Loucy (cell line): ENCODE results near the gene ARSK.

ENCODE experiments used
- H2AFZ ChIP-seq: fragments of 200-600 bp; sonication (generic); 2 replicates; pipeline ENCODE4 v1.6.0; 2016; ENCODE audit warnings: antibody characterized with exemption, mild to moderate bottlenecking, low read length, moderate library complexity
- H3F3A ChIP-seq: fragments of 200-600 bp; 2 replicates; pipeline ENCODE4 v1.6.0; 2016; ENCODE audit warnings: antibody characterized with exemption, low read depth, mild to moderate bottlenecking
- H3K27me3 ChIP-seq: fragments of 200-600 bp; sonication (generic); 2 replicates; pipeline ENCODE4 v1.6.1; 2014; ENCODE audit warnings: low read length, mild to moderate bottlenecking; ENCODE audit not compliant: insufficient read depth, poor library complexity, severe bottlenecking
- H3K36me3 ChIP-seq: fragments of 200-600 bp; sonication (generic); 2 replicates; pipeline ENCODE4 v1.6.1; 2016; ENCODE audit warnings: low read length; ENCODE audit not compliant: insufficient read depth
- H3K4me1 ChIP-seq: fragments of 200-600 bp; sonication (generic); 2 replicates; pipeline ENCODE4 v1.5.1; 2014; ENCODE audit warnings: low read length, mild to moderate bottlenecking; ENCODE audit not compliant: insufficient read depth, poor library complexity, severe bottlenecking
- H3K4me2 ChIP-seq: fragments of 200-600 bp; sonication (generic); 2 replicates; pipeline ENCODE4 v1.6.0; 2014; ENCODE audit warnings: antibody characterized with exemption, low read length, low read depth, mild to moderate bottlenecking; ENCODE audit not compliant: poor library complexity, severe bottlenecking
- H3K4me3 ChIP-seq: fragments of 200-600 bp; sonication (generic); 2 replicates; pipeline ENCODE4 v1.5.1; 2014; ENCODE audit warnings: low read length, mild to moderate bottlenecking, mixed read lengths; ENCODE audit not compliant: poor library complexity, severe bottlenecking
- H3K79me2 ChIP-seq: fragments of 200-600 bp; sonication (generic); 2 replicates; pipeline ENCODE4 v1.6.1; 2014; ENCODE audit warnings: low read length; ENCODE audit not compliant: insufficient read depth
- H3K9ac ChIP-seq: fragments of 200-600 bp; sonication (generic); 2 replicates; pipeline ENCODE4 v1.6.0; 2014; ENCODE audit warnings: mild to moderate bottlenecking, low read depth, low read length, moderate library complexity; ENCODE audit not compliant: poor library complexity, severe bottlenecking
- H3K9me2 ChIP-seq: fragments of 200-600 bp; sonication (generic); replicated peaks from 2 replicates; pipeline ENCODE4 v1.6.1; 2016; ENCODE audit warnings: low read depth, low read length, mixed read lengths
- H3K9me3 ChIP-seq: fragments of 200-600 bp; sonication (generic); 2 replicates; pipeline ENCODE4 v1.6.1; 2014; ENCODE audit warnings: mild to moderate bottlenecking, antibody characterized with exemption, low read length, low read depth; ENCODE audit not compliant: insufficient read depth
- H4K20me1 ChIP-seq: fragments of 200-600 bp; sonication (generic); 2 replicates; pipeline ENCODE4 v1.6.0; 2014; ENCODE audit warnings: antibody characterized with exemption, low read length, mild to moderate bottlenecking; ENCODE audit not compliant: insufficient read depth, poor library complexity, severe bottlenecking
- EZH2phosphoT487 ChIP-seq: fragments of 200-600 bp; IDR thresholded peaks from 2 replicates; pipeline ENCODE4 v1.6.1; 2018; ENCODE audit warnings: antibody characterized with exemption, mild to moderate bottlenecking, moderate library complexity, borderline replicate concordance
- TF ChIP-seq, protein P1 (sequence below): fragments of 200-600 bp; sonication (generic); conservative IDR thresholded peaks from 2 replicates; pipeline ENCODE4 v1.5.1; 2014; ENCODE audit warnings: mild to moderate bottlenecking, antibody characterized with exemption, low read length

ARSK gene, protein sequence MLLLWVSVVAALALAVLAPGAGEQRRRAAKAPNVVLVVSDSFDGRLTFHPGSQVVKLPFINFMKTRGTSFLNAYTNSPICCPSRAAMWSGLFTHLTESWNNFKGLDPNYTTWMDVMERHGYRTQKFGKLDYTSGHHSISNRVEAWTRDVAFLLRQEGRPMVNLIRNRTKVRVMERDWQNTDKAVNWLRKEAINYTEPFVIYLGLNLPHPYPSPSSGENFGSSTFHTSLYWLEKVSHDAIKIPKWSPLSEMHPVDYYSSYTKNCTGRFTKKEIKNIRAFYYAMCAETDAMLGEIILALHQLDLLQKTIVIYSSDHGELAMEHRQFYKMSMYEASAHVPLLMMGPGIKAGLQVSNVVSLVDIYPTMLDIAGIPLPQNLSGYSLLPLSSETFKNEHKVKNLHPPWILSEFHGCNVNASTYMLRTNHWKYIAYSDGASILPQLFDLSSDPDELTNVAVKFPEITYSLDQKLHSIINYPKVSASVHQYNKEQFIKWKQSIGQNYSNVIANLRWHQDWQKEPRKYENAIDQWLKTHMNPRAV

GRCh38 chr5:95554647-95555548, at the start of gene ARSK, which contains the start of gene SKIC3:
Gene ARSK (plus strand): TSS chr5:95555101. CDS start chr5:95555279, 178 bp downstream.
Gene SKIC3 (minus strand): TSS chr5:95554977. CDS start chr5:95547150, 7,827 bp downstream.
- Histone ChIP-seq H3K27me3 (no peaks in the 10 kb centered on the region), H3K9ac (peak within 1 kb of the TSS; percentile 76), H3K79me2 (peaks cover 52% of the 10 kb centered on the region), H3K4me1 (peaks cover 47% of the 10 kb centered on the region), H3K9me2 (no peaks in the 10 kb centered on the region), H3K36me3 (no peaks in the 10 kb centered on the region), H3K4me3 (peak within 1 kb of the TSS; percentile 94), H3K9me3 (no peaks in the 10 kb centered on the region), H2AFZ (peak within 1 kb of the TSS; percentile 97), H4K20me1 (peaks cover 10% of the 10 kb centered on the region), H3K4me2 (peak within 1 kb of the TSS; percentile 98), H3F3A (no peaks in the 10 kb centered on the region)
- TF ChIP-seq, protein P1, sequence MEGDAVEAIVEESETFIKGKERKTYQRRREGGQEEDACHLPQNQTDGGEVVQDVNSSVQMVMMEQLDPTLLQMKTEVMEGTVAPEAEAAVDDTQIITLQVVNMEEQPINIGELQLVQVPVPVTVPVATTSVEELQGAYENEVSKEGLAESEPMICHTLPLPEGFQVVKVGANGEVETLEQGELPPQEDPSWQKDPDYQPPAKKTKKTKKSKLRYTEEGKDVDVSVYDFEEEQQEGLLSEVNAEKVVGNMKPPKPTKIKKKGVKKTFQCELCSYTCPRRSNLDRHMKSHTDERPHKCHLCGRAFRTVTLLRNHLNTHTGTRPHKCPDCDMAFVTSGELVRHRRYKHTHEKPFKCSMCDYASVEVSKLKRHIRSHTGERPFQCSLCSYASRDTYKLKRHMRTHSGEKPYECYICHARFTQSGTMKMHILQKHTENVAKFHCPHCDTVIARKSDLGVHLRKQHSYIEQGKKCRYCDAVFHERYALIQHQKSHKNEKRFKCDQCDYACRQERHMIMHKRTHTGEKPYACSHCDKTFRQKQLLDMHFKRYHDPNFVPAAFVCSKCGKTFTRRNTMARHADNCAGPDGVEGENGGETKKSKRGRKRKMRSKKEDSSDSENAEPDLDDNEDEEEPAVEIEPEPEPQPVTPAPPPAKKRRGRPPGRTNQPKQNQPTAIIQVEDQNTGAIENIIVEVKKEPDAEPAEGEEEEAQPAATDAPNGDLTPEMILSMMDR, result peak; percentile 44
- no peak for TF ChIP-seq EZH2phosphoT487

DNA sequence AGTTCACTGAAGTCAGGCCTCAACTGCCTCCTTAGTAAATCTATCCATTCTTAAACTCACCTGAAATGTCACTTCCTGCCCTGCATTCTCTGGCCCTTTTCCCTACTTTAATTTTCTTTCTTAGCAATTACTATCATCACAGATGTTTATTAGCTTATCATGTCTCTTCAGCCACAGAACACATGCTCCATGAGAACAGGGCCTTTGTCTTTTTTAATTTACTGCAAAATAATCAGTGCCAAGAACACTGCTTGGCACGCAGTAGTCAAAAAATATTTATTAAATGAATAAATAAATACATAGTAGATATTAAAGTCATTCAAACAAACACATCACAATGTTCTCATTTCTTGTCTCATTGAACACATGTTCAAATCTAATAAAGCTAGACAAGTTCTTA, 46.4 kb upstream of the ARSK start:
- Histone ChIP-seq H3K9me3 (no peaks in the 10 kb centered on the region), H4K20me1 (no peaks in the 10 kb centered on the region), H3K27me3 (no peaks in the 10 kb centered on the region), H3K9me2 (no peaks in the 10 kb centered on the region), H2AFZ (no peak overlapping the region), H3K9ac (no peak overlapping the region), H3K4me2 (no peak overlapping the region), H3K79me2 (no peaks in the 10 kb centered on the region), H3K36me3 (peaks cover 54% of the 10 kb centered on the region), H3K4me3 (no peak overlapping the region), H3K4me1 (no peaks in the 10 kb centered on the region), H3F3A (no peaks in the 10 kb centered on the region)
- TF ChIP-seq, protein P1, result no peak
- no peak for TF ChIP-seq EZH2phosphoT487

DNA sequence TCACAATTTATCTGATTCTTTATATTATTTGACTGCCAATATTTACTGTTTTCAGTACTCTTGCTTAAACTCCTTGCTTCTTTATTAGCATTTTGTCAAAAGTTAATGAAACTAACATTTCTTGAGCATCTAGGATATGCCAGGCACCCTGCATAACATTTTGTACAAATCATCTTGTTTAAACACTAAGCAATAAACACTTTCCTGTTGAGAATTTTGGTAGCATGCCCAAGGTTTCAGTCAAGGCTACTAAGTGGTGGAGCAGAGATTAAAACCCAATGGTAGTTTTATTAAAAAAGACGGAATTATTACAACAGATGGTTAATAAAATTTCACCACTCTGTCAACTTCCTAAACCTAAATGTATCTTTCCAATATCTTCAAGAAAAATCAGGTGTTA, 43.3 kb upstream of the ARSK start:
- Histone ChIP-seq H3K9me2 (no peaks in the 10 kb centered on the region), H3K4me1 (no peaks in the 10 kb centered on the region), H3K36me3 (peaks cover 71% of the 10 kb centered on the region)

More for the DNA sequence above, 43.3 kb upstream of the ARSK start:
- Histone ChIP-seq H3K9ac (no peak overlapping the region), H3F3A (no peaks in the 10 kb centered on the region), H3K4me3 (no peak overlapping the region), H3K79me2 (no peaks in the 10 kb centered on the region), H2AFZ (no peak overlapping the region), H3K27me3 (no peaks in the 10 kb centered on the region), H3K4me2 (no peak overlapping the region), H3K9me3 (no peaks in the 10 kb centered on the region), H4K20me1 (no peaks in the 10 kb centered on the region)
- TF ChIP-seq, protein P1, result no peak
- TF ChIP-seq EZH2phosphoT487, result no peak
